Breast epithelium (tissue), 3 donors: ENCODE measurements around the gene GALNT2.

Experiments used
- CTCF ChIP-seq, 3 donors: fragments of 450-650 bp; IDR thresholded peaks; one replicate each; pipeline ENCODE4 v1.5.1; 2016 to 2017; ENCODE audit warnings: antibody characterized with exemption in 3 of 3, mild to moderate bottlenecking in 3 of 3, moderate library complexity in 3 of 3
- POLR2A ChIP-seq: fragments of 450-650 bp; IDR thresholded peaks from one replicate; pipeline ENCODE4 v1.6.1; 2016; ENCODE audit warnings: antibody characterized with exemption, mild to moderate bottlenecking, moderate library complexity
- POLR2AphosphoS5 ChIP-seq, 3 donors: sonication (generic); formaldehyde crosslinking; IDR thresholded peaks; one replicate each; pipeline ENCODE4 v1.6.1; 2017; ENCODE audit warnings: antibody characterized with exemption in 3 of 3

GRCh38 chr1:230026139-230026538 lies 40.9 kb upstream of the GALNT2 start:
- TF ChIP-seq POLR2AphosphoS5 (IDR thresholded peaks at IDR 0.05) (no peak), CTCF (IDR thresholded peaks at IDR 0.05) (no peak), POLR2A (no peak)
